ENCODE measurements around the gene SERPINF2. TPM values are rescaled to one million over a fixed set of nuclear protein-coding genes. Genes with fewer than 3 reads are reported as not detected.

The SERPINF2 gene
- total RNA-seq, 1 experiment from 2014 or later, result 0.68 TPM

GRCh38 chr17:1782171-1782567, 39.5 kb downstream of the SERPINF2 start:
- H3K4ac ChIP-seq (ENCODE audit: low read depth, low read length), result no peak overlapping the region
- H3K79me1 ChIP-seq (ENCODE audit: insufficient read depth, low read depth, low read length, poor library complexity, severe bottlenecking), result no peaks in the 10 kb centered on the region
- no peak overlapping the region for H2BK20ac ChIP-seq (ENCODE audit: low read depth, low read length, poor library complexity, severe bottlenecking)
- no peak overlapping the region for H3K27ac ChIP-seq (ENCODE audit: insufficient read length, low read depth, low read length)
- Mint-ChIP-seq H3K9me3 (no peaks in the 10 kb centered on the region), H3K36me3 (ENCODE audit: insufficient read depth in 1 of 3, low read depth in 3 of 3) (peaks cover 35 to 82% (median 77%) of the 10 kb centered on the region in 3 experiments; a peak in 6 of 7 replicates), H3K4me3 (no peak overlapping the region), H3K27ac (no peak overlapping the region), H3K4me1 (no peaks in the 10 kb centered on the region), H3K27me3 (ENCODE audit: low read depth) (no peaks in the 10 kb centered on the region)
- no peak overlapping the region for H3K23ac ChIP-seq (ENCODE audit: insufficient read length, low read depth, low read length)
- no peaks in the 10 kb centered on the region for H3K27me3 ChIP-seq (ENCODE audit: insufficient read depth, low read length)
- H3K79me2 ChIP-seq (ENCODE audit: insufficient read depth, low read length), result no peaks in the 10 kb centered on the region
- no peak overlapping the region for H4K91ac ChIP-seq (ENCODE audit: insufficient read length, low read depth, low read length)
- H3K23me2 ChIP-seq (ENCODE audit: insufficient read length, low read depth, low read length, poor library complexity, severe bottlenecking), result no peaks in the 10 kb centered on the region
- DNase-seq, result no peak
- no peak overlapping the region for H2BK5ac ChIP-seq (ENCODE audit: insufficient read length, low read length)
- no peak overlapping the region for H4K5ac ChIP-seq (ENCODE audit: insufficient read length, low read depth, low read length)
- H2BK12ac ChIP-seq (ENCODE audit: insufficient read length, low read depth, low read length), result no peak overlapping the region
- H3K9ac ChIP-seq (ENCODE audit: extremely low read depth, insufficient read length, low read length), result no peak overlapping the region
- no peak overlapping the region for H2AFZ ChIP-seq (ENCODE audit: low read length)
- H3K4me1 ChIP-seq (ENCODE audit: insufficient read depth, low read length), result no peaks in the 10 kb centered on the region
- no peak overlapping the region for H2BK120ac ChIP-seq (ENCODE audit: low read depth, low read length, poor library complexity, severe bottlenecking)
- TF ChIP-seq CTCF (conservative IDR thresholded peaks at IDR 0.05), result no peak
- no CpG with 5 or more reads among the region's 6 CpGs for WGBS (ENCODE audit: extremely low coverage, insufficient read length, low lambda C conversion rate)
- H3K4me2 ChIP-seq (ENCODE audit: insufficient read depth, insufficient read length, low read length), result no peak overlapping the region
- no peak overlapping the region for H2AK5ac ChIP-seq (ENCODE audit: insufficient read length, low read length)
- no peak overlapping the region for H3K56ac ChIP-seq (ENCODE audit: insufficient read length, low read depth, low read length)
- no peak overlapping the region for H3T11ph ChIP-seq (ENCODE audit: low read length)
- H3K18ac ChIP-seq (ENCODE audit: insufficient read length, low read depth, low read length), result no peak overlapping the region
- no peak overlapping the region for H3K14ac ChIP-seq (ENCODE audit: insufficient read depth, low read length)
- no peak overlapping the region for H2BK15ac ChIP-seq (ENCODE audit: low read depth, low read length)
- H4K8ac ChIP-seq (replicated peaks; ENCODE audit: insufficient read length, low read depth, low read length), result no peak overlapping the region
- no peaks in the 10 kb centered on the region for H4K20me1 ChIP-seq (ENCODE audit: control insufficient read depth, insufficient read depth, insufficient read length)
- H3K9me3 ChIP-seq (ENCODE audit: control insufficient read depth, low read depth, low read length), result no peaks in the 10 kb centered on the region
